ENCODE results near the gene NACA.

Gene NACA

DNA sequence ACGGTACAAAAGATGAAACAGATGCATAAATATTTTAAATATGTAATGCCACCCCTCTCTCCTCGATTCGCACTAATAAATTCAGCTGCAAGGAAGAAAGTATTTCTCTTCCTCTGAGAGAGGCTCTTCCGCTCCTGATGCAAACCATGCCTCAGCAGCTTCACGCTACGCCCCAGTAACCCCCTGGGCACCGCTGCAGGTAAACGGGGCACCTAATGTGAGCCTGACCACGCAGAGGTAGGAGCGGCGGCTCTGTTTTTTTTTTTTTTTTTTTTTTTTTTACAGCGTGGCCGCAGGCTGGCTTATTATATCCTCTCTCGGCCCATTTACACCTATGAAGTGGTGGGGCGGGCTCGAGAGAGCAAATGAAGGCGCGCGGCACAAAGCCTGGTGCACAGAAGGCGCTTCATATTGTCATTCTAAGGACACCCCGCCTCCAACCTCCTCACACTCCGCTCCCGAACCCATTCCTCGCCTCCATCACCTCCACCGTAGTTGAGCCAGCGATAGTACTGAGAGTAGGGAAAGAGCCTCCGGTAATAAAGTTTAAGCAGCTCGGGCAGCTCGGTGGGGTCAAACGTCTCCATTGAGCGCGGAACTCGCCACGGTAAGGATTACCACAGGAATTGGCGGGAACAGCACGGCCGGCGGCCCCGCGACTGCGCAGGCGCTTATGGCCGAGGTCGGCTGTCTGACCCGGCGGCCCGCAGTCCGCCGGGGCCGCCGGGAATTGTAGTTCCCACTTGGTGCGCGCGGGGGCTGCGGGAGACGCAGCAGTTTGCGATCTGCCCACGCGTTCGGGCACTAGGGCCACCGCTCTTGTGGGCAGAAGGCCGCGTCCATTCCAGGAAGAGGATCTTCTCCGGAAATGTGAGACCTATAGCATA, 26.9 kb upstream of the NACA start, which contains the start of gene PRIM1 (continued):
- TF ChIP-seq, protein P1, sequence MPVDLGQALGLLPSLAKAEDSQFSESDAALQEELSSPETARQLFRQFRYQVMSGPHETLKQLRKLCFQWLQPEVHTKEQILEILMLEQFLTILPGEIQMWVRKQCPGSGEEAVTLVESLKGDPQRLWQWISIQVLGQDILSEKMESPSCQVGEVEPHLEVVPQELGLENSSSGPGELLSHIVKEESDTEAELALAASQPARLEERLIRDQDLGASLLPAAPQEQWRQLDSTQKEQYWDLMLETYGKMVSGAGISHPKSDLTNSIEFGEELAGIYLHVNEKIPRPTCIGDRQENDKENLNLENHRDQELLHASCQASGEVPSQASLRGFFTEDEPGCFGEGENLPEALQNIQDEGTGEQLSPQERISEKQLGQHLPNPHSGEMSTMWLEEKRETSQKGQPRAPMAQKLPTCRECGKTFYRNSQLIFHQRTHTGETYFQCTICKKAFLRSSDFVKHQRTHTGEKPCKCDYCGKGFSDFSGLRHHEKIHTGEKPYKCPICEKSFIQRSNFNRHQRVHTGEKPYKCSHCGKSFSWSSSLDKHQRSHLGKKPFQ (tag by site-specific recombination; IDR thresholded peaks at IDR 0.05): no peak
- TF ChIP-seq HIC1 (tag by site-specific recombination; IDR thresholded peaks at IDR 0.05): peak; percentile 97
- TF ChIP-seq ZNF341 (tag by site-specific recombination; IDR thresholded peaks at IDR 0.05; ENCODE audit: low read depth): peak; percentile 80
- TF ChIP-seq ZNF747 (tag by site-specific recombination; IDR thresholded peaks at IDR 0.05): no peak
- TF ChIP-seq ZBTB7A (tag by site-specific recombination; IDR thresholded peaks at IDR 0.05; ENCODE audit: low read depth): no peak
- no peak for TF ChIP-seq ZNF768 (tag by site-specific recombination; IDR thresholded peaks at IDR 0.05)
- TF ChIP-seq ZNF398 (tag by site-specific recombination; IDR thresholded peaks at IDR 0.05): no peak
- TF ChIP-seq ZNF350 (tag by site-specific recombination; IDR thresholded peaks at IDR 0.05): no peak
- no peak for TF ChIP-seq REPIN1 (tag by site-specific recombination; IDR thresholded peaks at IDR 0.05; ENCODE audit: low read depth)
- TF ChIP-seq ZNF354C (tag by site-specific recombination; IDR thresholded peaks at IDR 0.05; ENCODE audit: borderline replicate concordance, low read depth): no peak
- no peak for TF ChIP-seq ZNF423 (tag by site-specific recombination; IDR thresholded peaks at IDR 0.05)
- TF ChIP-seq ZNF544 (tag by site-specific recombination; IDR thresholded peaks at IDR 0.05): no peak
- TF ChIP-seq BCL11A (tag by site-specific recombination; IDR thresholded peaks at IDR 0.05; ENCODE audit: low read depth): peak; percentile 16; the same call in 1 of the 2 replicates
- TF ChIP-seq ZIC2 (tag by site-specific recombination; IDR thresholded peaks at IDR 0.05): peak; percentile 8; the same call in 1 of the 2 replicates
- TF ChIP-seq ZNF184 (tag by site-specific recombination; IDR thresholded peaks at IDR 0.05): no peak
- TF ChIP-seq TRIM28 (IDR thresholded peaks at IDR 0.05; ENCODE audit: borderline replicate concordance, low read length): no peak
- TF ChIP-seq YY1 (tag by site-specific recombination; IDR thresholded peaks at IDR 0.05): peak; percentile 48; the same call in 1 of the 2 replicates
- TF ChIP-seq ZNF621 (tag by site-specific recombination; IDR thresholded peaks at IDR 0.05): no peak
- TF ChIP-seq ZNF670 (tag by site-specific recombination; IDR thresholded peaks at IDR 0.05; ENCODE audit: low read depth): no peak
- TF ChIP-seq ZNF776 (tag by site-specific recombination; IDR thresholded peaks at IDR 0.05; ENCODE audit: borderline replicate concordance): no peak
- no peak for TF ChIP-seq ZNF140 (tag by site-specific recombination; IDR thresholded peaks at IDR 0.05)
- TF ChIP-seq ZEB2 (tag by site-specific recombination; IDR thresholded peaks at IDR 0.05): peak; percentile 89
- peak; percentile 27; the same call in 1 of the 2 replicates for TF ChIP-seq ZBTB20 (tag by site-specific recombination; IDR thresholded peaks at IDR 0.05)
- peak; percentile 95 for TF ChIP-seq ZNF76 (tag by site-specific recombination; IDR thresholded peaks at IDR 0.05; ENCODE audit: borderline replicate concordance, low read depth)
- no peak for TF ChIP-seq ZNF785 (tag by site-specific recombination; IDR thresholded peaks at IDR 0.05)
- peak; percentile 39; the same call in 1 of the 2 replicates for TF ChIP-seq ZNF391 (tag by site-specific recombination; IDR thresholded peaks at IDR 0.05; ENCODE audit: borderline replicate concordance, low read depth)
- no peak for TF ChIP-seq ZNF266 (tag by site-specific recombination; IDR thresholded peaks at IDR 0.05; ENCODE audit: low read depth)
- TF ChIP-seq ZNF175 (tag by site-specific recombination; IDR thresholded peaks at IDR 0.05): no peak
- TF ChIP-seq ZBTB26 (tag by site-specific recombination; optimal IDR thresholded peaks at IDR 0.05): peak; percentile 80
- TF ChIP-seq ZNF324 (tag by site-specific recombination; IDR thresholded peaks at IDR 0.05): 0 out of 2 replicates have a peak, but pooled peaks have one; percentile 13
- peak; percentile 42; the same call in 1 of the 2 replicates for TF ChIP-seq YY2 (tag by site-specific recombination; IDR thresholded peaks at IDR 0.05)
- TF ChIP-seq ZNF488 (tag by site-specific recombination; IDR thresholded peaks at IDR 0.05): no peak

All from HEK293 (cell line).